Cardiac septum (tissue), 1 donor: Measurements from ENCODE around the gene RANBP1. TPM values are rescaled to one million over a fixed set of nuclear protein-coding genes. Genes with fewer than 3 reads are reported as not detected.
"Not testable (repeated sequence)": the region's sequence is repeated elsewhere in the genome, so short reads cannot be mapped to it uniquely, and the experiment has no call there.

Experiments
- DNase-seq: peaks from one replicate; pipeline ENCODE4 v3.0.0-alpha.2; 2020; ENCODE audit warnings: low spot score
- intact Hi-C: fragments of 100-400 bp; cut with DNase I; formaldehyde crosslinking; loops from one replicate; pipeline ENCODE4 v1.14.0; 2022
- long read RNA-seq: library from polyadenylated mRNA; unstranded; transcript quantifications from one replicate; pipeline ENCODE4 v2.0.0, GENCODE V29; 2021
- total RNA-seq: library from RNA; stranded (reverse); fragmentation: NEBNext Ultra II Directional; extraction: Animal tissue kit (Norgen Biotek cat#: 25700); gene quantifications from one replicate; pipeline ENCODE4 v1.2.1, GENCODE V29; 2021
- donor health status: DM: no; HTN: no; CAD: no.

Gene RANBP1
- total RNA-seq, result 45.9 TPM
- long read RNA-seq, transcript RANBP1-202 (6 exons, 1,132 nt), result minor isoform, 32 of 80 reads
- long read RNA-seq, transcript RANBP1-201 (6 exons, 837 nt), result major isoform, 44 of 80 reads
- long read RNA-seq, partial matches to known transcripts, result 4 of 80 reads
- long read RNA-seq, other reads (novel, unspliced or antisense), result 0 of 80 reads

- intact Hi-C loops, result loop anchor here (5.0 to 10.0 kb wide), 2 partner anchors 94 to 261 kb away; partner anchors contain the start of genes GNB1L, RTL10 and TANGO2
- DNase-seq, result no peak
Measured at GRCh38 chr22:20115691-20116375, at the start of gene RANBP1. RANBP1 (plus strand) TSS chr22:20116104; CDS start chr22:20116185, 81 bp downstream.

- intact Hi-C loops, result no loop called here
- no peak for DNase-seq
Measured at GRCh38 chr22:20066617-20067383, 49.1 kb upstream of the RANBP1 start.

GRCh38 chr22:20067384-20067682 lies 48.6 kb upstream of the RANBP1 start:
- intact Hi-C loops, DNase-seq: not testable (repeated sequence)

- DNase-seq, result no peak
- intact Hi-C loops, result no loop called here
Measured at GRCh38 chr22:20068640-20069039, 47.3 kb upstream of the RANBP1 start.

GRCh38 chr22:20069331-20070042 lies 46.4 kb upstream of the RANBP1 start:
- DNase-seq, result no peak
- intact Hi-C loops, result no loop called here

- intact Hi-C loops, result no loop called here
- no peak for DNase-seq
Measured at GRCh38 chr22:20071524-20071972, 44.4 kb upstream of the RANBP1 start.

GRCh38 chr22:20076627-20077172 lies 39.2 kb upstream of the RANBP1 start:
- intact Hi-C loops, result loop anchor here (5.0 kb wide), 1 partner anchor 241 kb away; no protein-coding TSS in a partner anchor
- no peak for DNase-seq

GRCh38 chr22:20079745-20080444 lies 36.0 kb upstream of the RANBP1 start, which contains the start of gene DGCR8:
DGCR8 (plus strand) TSS chr22:20080241; CDS start chr22:20085964, 5,723 bp downstream.
- DNase-seq, result peak; percentile 97
- intact Hi-C loops, result loop anchor here (1.0 to 5.0 kb wide), 3 partner anchors 37 to 237 kb away; partner anchors contain the start of genes TANGO2 and TRMT2A

GRCh38 chr22:20080445-20080775 lies 35.5 kb upstream of the RANBP1 start:
- intact Hi-C loops, result loop anchor here (2.0 kb wide), 1 partner anchor 60 kb away; the partner anchor contains the start of gene TANGO2
- peak; percentile 78 for DNase-seq

- intact Hi-C loops, result loop anchor here (2.0 kb wide), 1 partner anchor 60 kb away; the partner anchor contains the start of gene TANGO2
- peak; percentile 72 for DNase-seq
Measured at GRCh38 chr22:20080776-20081654, 34.9 kb upstream of the RANBP1 start.

GRCh38 chr22:20083157-20083890 lies 32.6 kb upstream of the RANBP1 start:
- intact Hi-C loops, result no loop called here
- DNase-seq, result peak; percentile 59

- intact Hi-C loops, result no loop called here
- no peak for DNase-seq
Measured at GRCh38 chr22:20083891-20084546, 31.9 kb upstream of the RANBP1 start.

- DNase-seq, result peak; percentile 71
- intact Hi-C loops, result no loop called here
Measured at GRCh38 chr22:20084547-20085413, 31.1 kb upstream of the RANBP1 start.

- intact Hi-C loops, result no loop called here
- peak; percentile 10 for DNase-seq
Measured at GRCh38 chr22:20085651-20086050, 30.3 kb upstream of the RANBP1 start.

GRCh38 chr22:20086101-20086599 lies 29.8 kb upstream of the RANBP1 start:
- intact Hi-C loops, result no loop called here
- peak; percentile 55 for DNase-seq

GRCh38 chr22:20086763-20087162 lies 29.1 kb upstream of the RANBP1 start:
- intact Hi-C loops, result no loop called here
- no peak for DNase-seq
